ENCODE measurements around the gene SGSM1.

Gene SGSM1

GRCh38 chr22:24805790-24806662 lies at the start of gene SGSM1:
Gene SGSM1, plus strand, starts transcription at chr22:24806211. Its CDS starts 115 bp downstream, at chr22:24806326.
- peak; percentile 57 for DNase-seq

- DNase-seq = peak; percentile 9
Observed at GRCh38 chr22:24758164-24758799, 47.7 kb upstream of the SGSM1 start.

DNA sequence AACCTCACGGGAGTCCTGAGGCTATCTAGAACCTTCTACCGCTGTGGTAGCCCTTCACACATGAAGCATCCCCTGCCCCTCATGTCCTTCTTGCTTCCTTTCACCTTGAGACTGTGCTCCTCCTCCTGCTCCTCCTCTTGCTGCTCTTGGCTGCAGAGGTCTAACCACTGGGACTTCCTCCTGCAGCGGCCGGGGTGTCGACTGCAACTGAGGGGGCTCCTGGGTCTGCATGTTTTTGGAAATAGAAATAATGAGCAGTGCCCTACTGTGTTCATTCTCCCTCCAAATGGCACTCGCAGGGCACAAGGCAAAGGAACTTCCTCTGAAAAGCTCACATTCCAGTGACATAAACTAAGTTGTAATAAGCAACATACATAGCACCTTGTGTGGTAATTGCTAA lies 46.2 kb upstream of the SGSM1 start:
- no peak for DNase-seq

- DNase-seq = no peak
Observed at GRCh38 chr22:24760708-24761306, 45.2 kb upstream of the SGSM1 start.

DNA sequence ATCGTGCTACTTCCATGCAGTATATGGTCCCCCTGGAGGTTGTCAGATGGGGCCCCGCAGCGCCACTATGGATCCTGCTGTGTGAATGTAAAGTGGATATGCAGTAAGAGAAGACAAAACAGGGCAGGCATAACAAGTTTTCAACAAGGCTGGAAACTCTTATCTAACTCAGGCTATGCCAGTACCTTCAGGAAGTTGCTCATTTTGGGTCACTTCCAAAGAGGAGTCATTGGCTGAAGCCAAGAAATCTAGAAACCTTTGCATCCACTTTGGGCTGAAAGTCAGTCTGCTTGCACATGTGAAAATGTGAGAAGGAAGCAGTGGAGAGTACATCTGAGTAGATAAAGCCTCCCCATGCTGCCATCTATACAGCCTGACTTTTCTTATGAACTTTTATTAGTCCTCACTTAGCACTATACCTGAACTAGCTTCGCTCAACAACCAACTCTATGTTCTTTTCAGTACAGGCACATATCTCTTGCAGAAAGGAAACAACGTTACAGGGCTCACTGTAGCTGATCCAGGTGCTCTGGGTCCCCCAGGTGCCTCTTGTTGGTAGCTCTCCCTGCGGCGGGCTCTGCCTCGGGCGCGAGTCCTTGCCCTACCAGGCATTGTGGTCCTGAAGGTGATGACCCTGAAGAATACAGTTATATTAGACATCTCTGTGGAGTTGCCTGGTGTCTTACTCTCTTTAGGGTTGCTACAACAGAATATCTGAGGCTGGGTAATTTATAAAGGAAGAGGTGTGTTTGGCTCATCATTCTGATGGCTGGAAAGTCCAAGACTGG lies 43.9 kb upstream of the SGSM1 start:
- no peak for DNase-seq

GRCh38 chr22:24763872-24764485 lies 42.0 kb upstream of the SGSM1 start:
- no peak for DNase-seq

- no peak for DNase-seq
Observed at GRCh38 chr22:24765166-24765565, 40.8 kb upstream of the SGSM1 start.

GRCh38 chr22:24768537-24769374 lies 37.3 kb upstream of the SGSM1 start:
- DNase-seq = peak; percentile 9

- DNase-seq = no peak
Observed at GRCh38 chr22:24772493-24773220, 33.4 kb upstream of the SGSM1 start.

DNA sequence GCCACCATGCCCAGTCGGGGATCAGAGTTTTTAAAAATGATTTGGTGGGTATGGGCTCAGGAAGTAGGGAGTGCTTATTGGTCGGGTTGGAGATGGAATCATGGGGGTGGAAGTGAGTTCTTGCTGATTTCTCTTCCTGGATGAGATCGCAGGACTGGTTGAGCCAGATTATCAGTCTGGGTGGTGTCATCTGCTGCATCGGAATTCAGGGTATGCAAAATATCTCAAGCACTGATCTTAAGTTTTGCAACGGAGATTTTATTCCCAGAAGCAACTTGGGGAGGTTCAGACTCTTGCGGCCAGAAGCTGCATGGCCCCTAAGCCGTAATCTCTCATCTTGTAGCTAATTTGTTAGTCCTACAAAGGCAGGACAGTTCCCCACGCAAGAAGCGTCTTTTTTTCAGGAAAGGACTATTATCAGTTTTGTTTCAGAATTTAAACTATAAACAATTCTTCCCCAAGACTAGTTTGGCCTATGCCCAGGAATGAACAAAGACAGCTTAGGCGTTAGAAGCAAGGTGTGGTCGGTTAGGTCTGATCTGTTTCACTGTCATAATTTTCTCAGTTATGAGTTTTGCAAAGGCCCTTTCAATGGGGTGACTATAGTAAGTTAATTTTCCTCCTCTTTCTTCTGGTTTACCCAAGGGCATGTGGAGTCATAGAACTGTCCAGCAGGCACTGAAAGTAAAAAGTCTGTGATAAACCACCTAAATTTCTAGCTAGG lies 30.1 kb upstream of the SGSM1 start:
- no peak for DNase-seq

- DNase-seq = no peak
Observed at GRCh38 chr22:24776525-24776924, 29.5 kb upstream of the SGSM1 start.

GRCh38 chr22:24789516-24789915 lies 16.5 kb upstream of the SGSM1 start:
- no peak for DNase-seq

DNA sequence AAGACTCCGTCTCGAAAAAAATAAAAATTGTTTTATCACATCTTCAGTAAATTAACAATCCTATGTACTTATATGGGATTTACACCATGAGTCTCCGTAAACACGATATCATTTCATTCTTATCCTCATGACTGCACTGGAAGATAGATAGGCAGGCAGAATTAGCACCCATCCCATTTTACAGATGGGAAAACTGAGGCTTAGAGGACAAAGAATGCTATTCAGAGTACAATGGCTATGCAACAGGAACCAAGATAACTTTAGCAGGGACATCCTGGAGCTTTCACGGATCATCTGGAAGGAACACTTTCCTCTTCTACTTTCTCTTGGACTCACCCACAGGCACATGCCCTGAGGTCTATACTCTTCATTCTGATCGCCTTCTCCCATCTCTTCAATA lies 14.6 kb upstream of the SGSM1 start:
- DNase-seq = no peak

- no peak for DNase-seq
Observed at GRCh38 chr22:24796056-24796455, 10.0 kb upstream of the SGSM1 start.

- no peak for DNase-seq
Observed at GRCh38 chr22:24796860-24797259, 9.2 kb upstream of the SGSM1 start.

DNA sequence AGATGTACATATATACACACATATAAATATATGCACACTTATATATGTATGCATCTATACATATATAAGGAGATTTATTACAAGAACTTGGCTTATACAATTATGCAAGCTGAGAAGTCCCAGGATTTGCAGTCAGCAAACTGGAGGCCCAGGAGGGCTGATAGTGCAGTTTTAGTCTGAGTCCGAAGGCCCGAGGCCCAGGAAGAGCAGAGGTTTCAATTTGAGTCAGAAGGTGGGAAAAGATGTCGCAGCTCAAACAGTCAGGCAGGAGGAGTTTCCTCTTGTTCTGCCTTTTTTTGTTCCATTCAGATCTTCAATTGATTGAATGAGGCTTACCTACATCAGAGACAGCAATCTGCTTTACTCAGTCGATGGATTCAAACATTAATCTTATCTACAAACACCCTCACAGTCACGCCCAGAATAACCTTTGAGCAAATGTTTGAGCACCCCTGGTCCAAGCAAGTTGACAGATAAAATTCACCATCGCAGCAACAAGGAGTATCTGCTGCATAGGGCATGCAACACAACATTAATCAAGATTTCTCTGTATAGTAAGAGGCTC lies 4.0 kb upstream of the SGSM1 start:
- no peak for DNase-seq

DNA sequence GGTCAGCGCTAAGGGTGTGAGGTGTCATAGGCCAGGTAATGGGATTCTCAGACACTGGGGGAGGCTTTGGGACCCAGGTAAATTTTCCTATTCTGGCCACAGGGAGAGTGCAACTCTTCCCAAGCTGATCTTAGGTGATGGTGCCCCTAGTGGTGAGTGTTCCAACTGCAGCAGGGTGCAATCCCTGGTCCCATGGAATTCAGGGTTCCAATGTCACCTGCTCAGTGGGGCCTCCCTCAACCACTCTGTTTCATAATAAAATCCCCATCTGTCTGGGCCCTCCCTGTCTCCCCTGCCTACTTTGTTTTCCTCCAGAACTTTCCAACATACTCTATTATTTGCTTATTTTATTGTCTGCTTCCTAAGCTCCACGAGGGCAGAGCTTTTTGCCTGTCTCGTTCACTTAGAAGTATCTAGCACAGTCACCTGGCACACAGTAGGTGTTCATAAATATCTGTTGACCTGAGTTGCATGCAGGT lies 2.9 kb upstream of the SGSM1 start:
- DNase-seq = no peak

DNA sequence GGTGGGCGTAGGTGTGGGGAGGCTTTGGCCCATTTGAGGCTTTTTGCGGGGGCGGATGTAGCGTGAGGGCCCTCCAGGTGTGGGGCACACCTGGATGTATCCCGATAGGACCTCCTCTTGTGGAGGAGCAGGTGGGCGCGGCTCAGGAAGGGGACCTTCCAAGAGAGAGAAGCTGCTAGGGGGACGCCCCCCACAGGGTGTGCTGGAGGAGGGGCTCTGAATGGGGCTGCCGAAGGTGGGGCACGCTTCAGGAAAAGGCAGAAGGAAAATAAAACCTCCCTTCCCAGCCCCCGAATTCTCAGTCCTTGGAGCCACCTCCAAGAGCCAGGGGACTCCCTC lies 621 bp downstream of the SGSM1 start:
- no peak for DNase-seq

DNA sequence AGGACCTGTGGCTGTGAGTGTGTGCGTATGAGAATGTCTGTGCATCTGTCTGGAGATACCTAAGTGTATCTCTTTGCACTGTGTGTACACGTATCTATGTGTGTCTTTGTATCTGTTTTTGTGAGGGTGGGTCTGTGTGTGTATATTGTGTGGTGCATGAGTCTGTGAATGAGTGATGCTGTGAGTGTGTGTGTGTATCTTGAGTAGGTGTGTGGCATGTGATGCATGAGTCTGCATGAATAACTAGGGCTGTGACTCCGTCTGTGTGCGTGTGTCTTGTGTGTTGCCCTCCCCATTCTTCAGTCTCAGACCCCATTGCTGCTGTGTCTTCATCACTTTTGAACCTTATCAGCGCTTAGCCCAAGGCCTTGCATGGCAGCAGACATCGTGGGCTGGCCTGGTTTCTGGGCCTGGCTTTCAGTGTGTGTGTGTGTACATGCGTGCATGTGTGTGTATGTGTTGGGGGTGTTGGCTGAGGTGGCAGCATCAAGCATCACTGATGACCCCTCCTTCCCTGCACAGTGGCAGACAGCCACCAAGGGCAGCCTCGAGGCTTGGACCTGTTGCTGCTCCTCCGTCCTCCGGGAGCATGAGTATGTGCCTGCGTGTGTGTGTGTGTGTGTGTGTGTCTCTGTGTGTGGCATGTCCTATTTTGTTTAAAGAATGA lies 1.4 kb downstream of the SGSM1 start:
- no peak for DNase-seq

Data from NCI-H510A (cell line).